ENCODE results near the gene TRAF1.

Gene TRAF1

GRCh38 chr9:120904061-120904977 is 22.3 kb downstream of the TRAF1 start:
- peak; percentile 69 for DNase-seq

DNA sequence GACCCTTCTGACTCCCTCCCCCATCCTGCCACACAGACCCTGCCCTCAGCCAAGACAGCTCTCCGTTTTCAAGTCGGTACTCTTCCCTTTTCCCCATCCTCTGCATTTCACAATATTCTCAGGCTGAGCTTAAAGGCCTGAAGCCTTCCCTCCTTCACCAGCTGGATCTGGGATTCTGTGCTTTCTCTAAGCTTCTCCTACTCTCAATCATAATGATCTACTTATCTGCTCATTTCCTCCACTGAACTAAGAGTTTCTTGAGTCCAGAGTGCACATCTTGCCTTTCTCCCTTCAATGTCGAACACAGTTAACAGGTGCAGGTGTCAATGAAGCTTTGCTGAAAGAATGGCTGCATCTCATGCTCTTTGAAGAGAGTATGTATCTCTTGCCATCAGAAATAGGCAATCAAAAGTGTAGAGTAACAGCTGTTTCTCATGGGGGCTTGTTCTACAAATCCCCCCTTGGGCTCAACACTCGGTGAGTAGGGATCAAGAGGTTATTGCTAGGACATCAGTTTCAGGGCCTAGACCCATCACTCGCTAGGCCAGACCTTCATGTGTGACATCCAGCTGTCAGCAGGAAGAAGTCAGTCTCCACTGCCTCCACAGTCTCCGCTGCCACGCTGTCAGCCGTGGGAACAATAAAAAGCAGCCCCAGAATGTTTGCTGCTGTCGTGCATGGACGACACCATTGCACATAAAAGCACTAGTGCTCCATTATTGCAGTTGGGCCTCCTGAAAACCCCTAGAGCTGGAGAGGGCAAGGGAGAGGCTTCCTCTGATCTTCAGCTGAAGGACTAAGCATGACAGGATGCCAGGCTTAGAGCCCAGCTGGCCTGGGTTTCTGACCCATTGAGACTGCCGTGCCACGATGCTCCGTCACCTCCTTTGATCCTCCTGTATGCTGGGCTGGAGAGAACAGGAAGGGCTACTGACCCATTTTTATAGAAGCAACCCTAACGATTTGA is 23.7 kb downstream of the TRAF1 start:
- DNase-seq = no peak

GRCh38 chr9:120901755-120902568 is 24.6 kb downstream of the TRAF1 start:
- no peak for DNase-seq

DNA sequence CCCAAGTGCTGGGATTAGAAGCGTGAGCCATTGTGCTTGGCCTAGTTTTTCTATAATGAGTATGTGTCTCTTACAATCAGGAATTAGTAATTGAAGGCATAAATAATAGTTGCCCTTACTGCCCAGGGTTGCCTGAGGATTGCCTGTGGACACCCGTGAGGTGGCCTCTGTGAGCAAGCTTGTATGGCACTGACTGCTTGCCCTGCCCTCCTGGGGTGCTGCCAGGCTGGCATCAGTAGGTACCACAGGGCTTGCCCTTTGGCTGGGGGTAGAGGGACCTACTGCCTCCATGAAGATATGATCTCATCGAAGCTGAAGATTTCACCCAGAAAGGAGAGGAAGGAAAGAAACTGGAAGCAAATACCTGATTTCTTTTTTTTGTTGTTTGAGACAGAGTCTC is 25.8 kb downstream of the TRAF1 start:
- no peak for DNase-seq

DNA sequence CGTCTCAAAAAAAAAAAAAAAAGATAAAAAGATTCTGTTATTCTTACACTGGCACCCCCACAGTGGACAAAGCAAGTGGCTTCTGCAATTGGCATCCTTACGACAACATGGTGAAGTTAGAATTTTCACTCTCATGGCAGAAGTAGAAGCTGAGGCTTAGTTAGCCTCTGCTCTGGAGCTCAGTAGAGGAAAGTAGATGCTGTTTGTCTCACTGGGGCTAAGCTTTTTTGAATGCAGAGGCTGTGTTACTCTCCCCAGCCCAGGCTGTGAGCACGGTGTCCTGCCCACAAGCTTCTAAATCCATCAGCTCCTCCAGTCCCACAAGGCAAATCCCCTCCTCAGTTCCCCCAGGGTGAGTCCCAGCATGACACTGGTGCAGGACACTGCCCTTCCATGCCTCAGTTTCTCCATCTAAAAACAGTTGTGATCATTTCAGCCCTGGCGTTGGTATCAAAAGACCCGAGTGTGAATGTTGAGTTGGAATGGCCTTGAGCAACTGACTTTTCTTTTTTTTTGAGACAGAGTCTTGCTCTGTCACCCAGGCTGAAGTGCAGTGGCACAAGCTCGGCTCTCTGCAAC is 27.0 kb downstream of the TRAF1 start:
- no peak for DNase-seq

DNA sequence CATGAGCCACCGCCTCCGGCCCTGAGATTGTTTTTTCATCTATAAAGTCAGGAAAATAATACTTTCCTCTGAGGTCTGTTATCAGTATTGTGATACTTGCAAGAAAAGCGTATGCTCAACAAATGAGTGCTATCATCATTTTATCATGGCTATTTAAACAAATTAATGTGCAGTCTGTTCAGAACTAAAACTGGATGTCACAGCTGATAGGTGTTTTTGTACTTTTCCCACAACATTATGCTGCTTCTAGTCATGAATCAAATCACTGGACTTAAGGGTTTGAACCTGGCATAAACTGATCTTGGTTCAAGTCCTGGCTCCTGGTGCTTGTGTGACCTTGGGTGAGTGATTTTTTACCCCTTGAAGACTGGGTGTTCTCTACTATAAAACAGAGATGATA is 28.2 kb downstream of the TRAF1 start:
- no peak for DNase-seq

GRCh38 chr9:120895951-120896350 is 30.6 kb downstream of the TRAF1 start:
- no peak for DNase-seq

DNA sequence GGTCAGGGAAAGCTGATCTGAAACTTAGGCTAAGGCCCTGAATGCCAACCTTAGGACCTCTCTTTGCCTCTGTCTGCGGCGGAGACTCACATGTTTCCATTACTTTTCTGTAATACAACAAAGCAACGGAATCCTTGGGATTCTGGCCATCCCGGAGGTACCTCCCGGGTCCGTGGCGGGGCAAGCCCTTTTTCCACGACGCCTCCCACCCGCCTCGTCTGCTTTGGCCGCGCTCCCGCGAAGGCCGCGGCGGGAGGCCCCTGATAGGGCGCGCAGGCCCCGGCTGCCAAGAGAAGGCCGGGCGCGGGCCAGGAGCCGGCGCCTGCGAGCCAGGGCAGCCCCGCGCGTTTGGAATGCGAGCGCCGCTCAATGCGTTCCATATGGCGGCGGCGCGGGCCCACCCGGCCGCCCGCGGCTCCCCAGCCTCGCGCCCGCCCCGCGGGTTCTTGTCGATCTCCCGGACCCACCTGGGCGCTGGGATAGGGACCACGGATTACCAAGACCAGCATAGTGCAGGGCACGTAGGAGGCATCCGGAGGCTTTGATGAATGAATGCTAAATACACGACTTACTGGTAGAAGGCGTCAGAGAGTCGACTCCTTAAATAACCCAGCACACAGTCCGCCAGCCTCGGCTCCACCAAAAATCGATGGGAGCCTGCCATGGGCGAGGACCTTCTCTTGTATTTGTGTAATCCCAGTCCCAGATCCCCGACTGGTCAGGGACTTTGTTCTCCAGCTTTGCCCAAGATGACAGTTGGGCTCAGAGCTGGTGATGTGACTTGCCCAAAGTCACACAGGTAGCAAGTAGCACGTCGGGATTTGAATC is 32.1 kb downstream of the TRAF1 start:
- DNase-seq = no peak

DNA sequence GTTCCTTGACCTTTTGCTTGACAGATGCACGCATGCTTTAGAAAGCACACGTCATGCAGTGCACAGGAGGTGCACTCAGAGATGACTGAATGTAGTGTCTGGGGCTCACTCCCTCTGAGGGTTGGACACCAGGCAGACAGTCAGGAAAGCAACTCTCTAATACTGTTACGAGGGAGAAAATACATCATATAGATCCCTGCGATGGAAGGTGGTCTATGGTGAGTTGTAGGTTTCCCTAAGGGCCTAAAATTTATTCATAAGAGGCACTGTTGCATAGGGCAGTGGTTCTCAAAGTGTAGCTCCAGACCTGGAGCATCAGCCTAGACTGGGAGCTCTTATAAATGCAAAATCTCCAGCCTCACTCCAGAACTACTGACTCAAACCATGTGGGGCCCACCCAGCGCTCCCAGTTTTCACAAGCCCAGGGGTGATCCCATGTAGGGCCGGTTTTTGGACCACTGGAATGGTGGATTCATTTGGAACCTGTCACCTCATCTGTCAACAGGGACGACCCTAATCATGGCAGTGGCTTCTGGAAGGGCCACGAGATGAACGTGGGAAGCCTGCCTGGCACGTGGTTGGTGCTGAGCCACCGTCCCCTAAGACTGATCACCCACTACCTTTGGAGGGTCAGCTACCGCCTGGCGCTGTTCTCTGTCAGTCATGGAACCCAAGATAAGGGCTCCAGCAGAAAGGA is 32.8 kb downstream of the TRAF1 start:
- DNase-seq = no peak

DNA sequence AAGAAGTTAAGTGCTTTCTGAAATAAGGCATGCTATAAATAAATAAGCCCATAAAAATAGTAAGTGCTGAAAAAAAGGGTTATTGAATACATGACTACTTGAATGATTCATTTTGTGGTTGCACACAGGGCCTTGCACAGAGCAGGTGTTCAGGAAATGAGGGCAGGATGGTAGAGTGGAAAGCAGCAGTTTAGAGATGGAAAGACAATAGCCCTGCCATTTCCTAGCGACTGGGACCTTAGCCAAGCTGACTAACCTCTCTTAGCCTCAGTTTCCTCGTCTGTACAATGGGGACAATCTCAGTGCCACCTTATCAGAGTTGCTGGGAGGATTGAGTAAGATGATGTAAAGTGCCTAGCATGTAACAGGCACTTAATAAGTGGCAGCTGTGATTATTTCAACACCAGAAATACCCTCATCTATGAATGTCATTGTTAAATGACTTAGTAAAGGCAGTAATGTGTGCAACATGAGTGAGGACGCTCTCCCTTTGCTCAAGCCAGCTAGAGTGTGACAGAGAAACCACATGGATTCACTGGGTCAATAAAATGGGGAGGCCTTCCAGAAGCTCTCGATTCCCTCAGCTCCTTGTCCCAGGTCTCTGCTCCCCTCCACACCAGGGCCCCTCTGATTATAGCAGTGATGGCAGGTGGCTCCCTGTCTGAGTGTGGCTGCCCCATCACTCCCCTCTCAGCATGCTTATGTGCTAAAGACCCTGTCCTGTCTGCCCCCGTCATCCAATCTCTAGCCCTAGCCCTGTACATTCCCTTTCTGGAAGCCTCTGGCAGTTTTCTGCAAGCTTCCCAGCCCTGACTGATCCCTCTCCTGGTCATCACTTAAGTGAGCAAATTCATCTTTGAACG is 33.6 kb downstream of the TRAF1 start:
- peak; percentile 91 for DNase-seq

GRCh38 chr9:120891884-120892747 is 34.5 kb downstream of the TRAF1 start:
- DNase-seq = no peak

DNA sequence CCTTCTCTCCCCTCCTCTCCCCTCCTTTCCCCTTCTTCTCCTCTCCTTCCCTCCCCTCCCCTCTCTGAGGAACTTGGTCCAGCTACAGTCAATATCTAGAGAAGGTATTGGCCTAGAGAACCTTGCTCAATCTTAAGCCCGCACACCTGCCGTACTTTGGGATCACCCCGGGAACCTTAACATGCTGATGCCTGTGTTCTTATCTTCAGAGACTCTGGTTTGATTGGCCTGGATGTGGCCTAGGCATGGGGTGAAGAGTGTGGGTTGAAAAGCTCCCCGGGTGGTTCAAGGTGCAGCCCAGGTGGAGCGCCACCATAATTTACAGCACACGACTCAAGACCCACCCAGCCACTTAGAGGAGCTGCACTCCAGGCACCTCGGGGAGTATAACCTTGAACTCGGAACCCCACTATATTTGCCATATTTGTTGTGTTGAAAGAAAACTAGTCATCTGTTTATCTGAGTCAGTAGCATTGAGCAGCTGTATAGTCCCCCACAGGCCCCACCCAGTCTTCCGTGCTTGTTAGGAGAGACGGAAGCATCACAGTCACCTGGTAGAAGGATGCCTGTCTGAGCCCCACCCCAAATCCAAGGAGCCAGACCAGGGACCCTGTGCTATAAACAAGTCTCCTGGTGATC is 35.2 kb downstream of the TRAF1 start:
- peak; percentile 87 for DNase-seq

- DNase-seq = peak; percentile 73
Measured at GRCh38 chr9:120890320-120891244, 36.0 kb downstream of the TRAF1 start.

DNA sequence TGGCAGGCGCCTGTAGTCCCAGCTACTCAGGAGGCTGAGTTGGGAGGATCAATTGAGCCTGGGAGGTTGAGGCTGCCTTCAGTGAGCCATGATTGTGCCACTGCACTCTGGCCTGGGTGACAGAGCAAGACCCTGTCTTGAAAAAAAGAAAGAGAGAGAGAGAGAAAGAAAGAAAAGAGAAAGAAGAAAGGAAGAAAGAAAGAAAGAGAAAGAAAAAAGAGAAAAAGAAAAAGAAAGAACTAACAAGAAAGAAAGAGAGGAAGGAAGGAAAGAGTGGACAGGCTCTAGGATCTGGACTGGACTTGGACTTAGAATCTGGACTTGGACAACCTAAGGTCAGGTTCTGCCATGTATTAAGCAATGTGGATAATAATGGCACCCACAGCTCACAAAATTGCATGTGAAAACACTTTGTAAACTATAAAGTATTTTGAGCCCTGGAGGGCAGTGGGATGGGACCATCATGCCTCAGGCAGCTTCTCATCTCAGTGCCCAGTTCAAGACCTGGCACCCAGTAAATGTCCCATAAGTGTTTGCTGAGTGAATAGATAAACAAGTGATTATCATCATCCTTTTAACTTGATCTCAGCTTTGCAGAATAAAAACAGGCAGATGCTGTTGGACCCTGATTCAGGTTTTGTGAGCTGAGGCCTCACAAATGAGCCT is 36.9 kb downstream of the TRAF1 start:
- DNase-seq = no peak

DNA sequence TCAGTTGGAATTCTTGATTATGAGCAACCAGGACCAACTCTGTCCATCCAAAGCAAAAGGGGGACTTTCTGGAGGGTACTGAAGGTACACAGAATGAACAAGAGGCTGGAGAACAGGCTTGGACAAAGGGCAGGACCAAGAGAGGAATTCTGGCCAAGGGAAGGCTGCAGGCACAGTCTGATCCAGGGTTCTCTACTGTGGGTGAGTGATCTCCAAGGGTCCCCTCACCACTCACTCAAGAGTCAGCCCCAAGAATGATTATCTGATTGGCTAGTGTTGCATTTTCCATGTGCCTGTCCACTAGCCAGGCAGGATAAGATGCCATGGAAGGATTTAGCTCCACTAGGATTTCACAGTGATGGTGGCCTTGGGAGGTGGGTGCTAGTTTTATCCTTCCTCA is 38.0 kb downstream of the TRAF1 start:
- no peak for DNase-seq

DNA sequence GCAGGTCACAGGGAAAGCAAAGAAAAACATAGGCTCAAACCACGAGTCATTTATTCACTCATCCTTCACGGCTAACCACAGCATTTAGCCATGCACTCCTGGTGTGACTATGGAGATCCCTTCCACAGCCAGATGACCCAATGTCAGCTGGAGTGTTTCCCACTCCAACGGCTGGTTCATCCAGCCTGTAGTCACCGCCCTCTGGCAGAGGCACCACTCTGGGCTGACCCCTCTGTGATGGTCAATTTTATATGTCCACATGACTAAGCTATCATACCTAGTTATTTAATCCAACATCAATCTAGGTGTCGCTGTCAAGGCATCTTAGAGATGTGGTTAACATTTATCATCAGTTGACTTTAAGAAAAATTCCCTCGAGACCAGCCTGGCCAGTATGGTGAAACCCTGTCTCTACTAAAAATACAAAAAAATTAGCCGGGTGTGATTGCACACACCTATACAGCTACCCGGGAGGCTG is 40.1 kb downstream of the TRAF1 start:
- DNase-seq = no peak
